Right cardiac atrium (tissue), 5 donors: ENCODE results near the gene NEK11. TPM values are rescaled to one million over a fixed set of nuclear protein-coding genes. Genes with fewer than 3 reads are reported as not detected.

Source experiments
- ATAC-seq, 2 donors: fragments of 200-7000 bp; cut with Tn5 transposase; one replicate each; pipeline versions ENCODE4 v1.8.0 to v1.9.1; 2020; ENCODE audit warnings: moderate library complexity in 2 of 2, mild to moderate bottlenecking in 1 of 2
- DNase-seq, 3 donors: peaks; one replicate each; pipeline ENCODE4 v3.0.0-alpha.2; 2020
- H3K27ac ChIP-seq: one replicate; pipeline ENCODE4 v1.5.1; 2013; ENCODE audit warnings: mild to moderate bottlenecking, low read length, control low read depth, moderate library complexity
- H3K27me3 ChIP-seq: one replicate; pipeline ENCODE4 v1.6.1; 2013; ENCODE audit not compliant: control insufficient read depth, insufficient read depth
- H3K4me1 ChIP-seq: one replicate; pipeline ENCODE4 v1.6.1; 2013; ENCODE audit warnings: low read length; ENCODE audit not compliant: control insufficient read depth, insufficient read depth
- H3K4me3 ChIP-seq: one replicate; pipeline ENCODE4 v1.5.1; 2013; ENCODE audit warnings: low read length, control low read depth
- H3K9me3 ChIP-seq: one replicate; pipeline ENCODE4 v1.6.1; 2013; ENCODE audit warnings: low read length; ENCODE audit not compliant: control insufficient read depth
- WGBS: extraction: QIAGEN DNeasy Blood & Tissue Kit; methylation state at CpG from one replicate; pipeline ENCODE4 v1.1.7; 2013; 5-methylcytosine and 5-hydroxymethylcytosine counted together
- intact Hi-C, 4 donors: fragments of 100-400 bp; cut with DNase I; formaldehyde crosslinking; loops; one replicate each; pipeline versions ENCODE4 v1.11.0 to v1.14.0; 2022 to 2023
- polyA plus RNA-seq: library from polyadenylated mRNA; stranded (reverse); fragments of 200-250 nt; gene quantifications from one replicate; pipeline ENCODE4 v1.2.3, GENCODE V29; 2013
- total RNA-seq, 4 donors: library from RNA; stranded (reverse); fragmentation: NEBNext Ultra II Directional; extraction: Animal tissue kit (Norgen Biotek cat#: 25700); gene quantifications; one replicate each; pipeline ENCODE4 v1.2.1, GENCODE V29; 2021
- donor health status: healthy with polysubstance abuse.
- donor health status: DM: no; HTN: yes; CAD: no.
- donor health status: DM: no; HTN: no; CAD: no.
- donor health status: DM: no; HTN: yes; CAD: no; lungs with severe emphysema.
- donor health status: DM: yes; HTN: yes; CAD: no.

Gene NEK11
- total and polyA plus RNA-seq, 5 donors: 1.1 to 3.6 (median 2.6) TPM

GRCh38 chr3:131142580-131142979 lies 115.9 kb downstream of the NEK11 start:
- ATAC-seq: no peak

GRCh38 chr3:131143802-131144201 lies 117.1 kb downstream of the NEK11 start:
- H3K4me3 ChIP-seq: no peak overlapping the region
- WGBS: 94% methylated on average over 1 of the region's 1 CpG
- H3K4me1 ChIP-seq: no peaks in the 10 kb centered on the region
- no peaks in the 10 kb centered on the region for H3K9me3 ChIP-seq
- DNase-seq (no peak), ATAC-seq (no peak)
- no peaks in the 10 kb centered on the region for H3K27me3 ChIP-seq
- intact Hi-C loops: no loop called here
- H3K27ac ChIP-seq: no peak overlapping the region

More at GRCh38 chr3:131142580-131142979, 115.9 kb downstream of the NEK11 start:
- Histone ChIP-seq H3K27ac (no peak overlapping the region), H3K9me3 (no peaks in the 10 kb centered on the region), H3K4me1 (no peaks in the 10 kb centered on the region), H3K27me3 (no peaks in the 10 kb centered on the region), H3K4me3 (no peak overlapping the region)
- 97% methylated on average over 1 of the region's 1 CpG for WGBS
- no peak for DNase-seq
- intact Hi-C loops: no loop called here

- DNase-seq (no peak), ATAC-seq (no peak)
- H3K27me3 ChIP-seq: no peaks in the 10 kb centered on the region
- H3K4me1 ChIP-seq: no peaks in the 10 kb centered on the region
- no peak overlapping the region for H3K27ac ChIP-seq
- H3K9me3 ChIP-seq: no peaks in the 10 kb centered on the region
- intact Hi-C loops: no loop called here
- H3K4me3 ChIP-seq: no peak overlapping the region
- WGBS: 78% methylated on average over 3 of the region's 3 CpGs
Measured at GRCh38 chr3:131147534-131147933, 120.9 kb downstream of the NEK11 start.

- H3K4me3 ChIP-seq: no peak overlapping the region
- 97% methylated on average over 4 of the region's 4 CpGs for WGBS
- intact Hi-C loops: no loop called here
- no peak for ATAC-seq
- no peak for DNase-seq
- no peaks in the 10 kb centered on the region for H3K9me3 ChIP-seq
- H3K27ac ChIP-seq: no peak overlapping the region
- H3K27me3 ChIP-seq: no peaks in the 10 kb centered on the region
- H3K4me1 ChIP-seq: no peaks in the 10 kb centered on the region
Measured at GRCh38 chr3:131158434-131158833, 131.8 kb downstream of the NEK11 start.

GRCh38 chr3:131162516-131162915 lies 135.8 kb downstream of the NEK11 start:
- 57% methylated on average over 5 of the region's 5 CpGs for WGBS
- Histone ChIP-seq H3K4me1 (no peaks in the 10 kb centered on the region), H3K27ac (no peak overlapping the region), H3K9me3 (no peaks in the 10 kb centered on the region), H3K27me3 (no peaks in the 10 kb centered on the region), H3K4me3 (no peak overlapping the region)
- ATAC-seq: no peak
- no peak for DNase-seq
- intact Hi-C loops: no loop called here

- Histone ChIP-seq H3K4me1 (no peaks in the 10 kb centered on the region), H3K4me3 (no peak overlapping the region), H3K27me3 (no peaks in the 10 kb centered on the region), H3K9me3 (no peaks in the 10 kb centered on the region), H3K27ac (no peak overlapping the region)
- DNase-seq: no peak
- no peak for ATAC-seq
- intact Hi-C loops: no loop called here
- WGBS: 88% methylated on average over 1 of the region's 1 CpG
Measured at GRCh38 chr3:131167867-131168266, 141.2 kb downstream of the NEK11 start.

- no peak overlapping the region for H3K4me3 ChIP-seq
- H3K27ac ChIP-seq: no peak overlapping the region
- no peaks in the 10 kb centered on the region for H3K4me1 ChIP-seq
- DNase-seq (no peak), ATAC-seq (no peak)
- intact Hi-C loops: no loop called here
- H3K9me3 ChIP-seq: no peaks in the 10 kb centered on the region
- WGBS: 90% methylated on average over 3 of the region's 3 CpGs
- no peaks in the 10 kb centered on the region for H3K27me3 ChIP-seq
Measured at GRCh38 chr3:131169331-131169730, 142.7 kb downstream of the NEK11 start.

GRCh38 chr3:131172502-131173200 lies 146.0 kb downstream of the NEK11 start:
- ATAC-seq: no peak
- intact Hi-C loops: no loop called here
- H3K4me1 ChIP-seq: no peaks in the 10 kb centered on the region
- no peak overlapping the region for H3K4me3 ChIP-seq
- DNase-seq: no peak
- WGBS: 84% methylated on average over 3 of the region's 3 CpGs
- H3K9me3 ChIP-seq: no peaks in the 10 kb centered on the region
- no peaks in the 10 kb centered on the region for H3K27me3 ChIP-seq
- H3K27ac ChIP-seq: no peak overlapping the region

GRCh38 chr3:131174752-131175151 lies 148.1 kb downstream of the NEK11 start:
- H3K27ac ChIP-seq: no peak overlapping the region
- no peaks in the 10 kb centered on the region for H3K27me3 ChIP-seq
- intact Hi-C loops: no loop called here
- no peaks in the 10 kb centered on the region for H3K9me3 ChIP-seq
- ATAC-seq (no peak), DNase-seq (no peak)
- WGBS: 91% methylated on average over 1 of the region's 1 CpG
- H3K4me1 ChIP-seq: no peaks in the 10 kb centered on the region
- no peak overlapping the region for H3K4me3 ChIP-seq

- 93% methylated on average over 6 of the region's 6 CpGs for WGBS
- no peak for ATAC-seq
Measured at GRCh38 chr3:131178710-131179375, 152.2 kb downstream of the NEK11 start.

GRCh38 chr3:131192701-131193100 lies 166.0 kb downstream of the NEK11 start:
- Histone ChIP-seq H3K27ac (no peak overlapping the region), H3K9me3 (no peaks in the 10 kb centered on the region), H3K4me3 (no peak overlapping the region), H3K4me1 (no peaks in the 10 kb centered on the region), H3K27me3 (no peaks in the 10 kb centered on the region)
- WGBS: 77% methylated on average over 4 of the region's 4 CpGs
- intact Hi-C loops: no loop called here
- DNase-seq (no peak), ATAC-seq (no peak)

More at GRCh38 chr3:131178710-131179375, 152.2 kb downstream of the NEK11 start:
- Histone ChIP-seq H3K9me3 (no peaks in the 10 kb centered on the region), H3K27ac (no peak overlapping the region), H3K4me3 (no peak overlapping the region), H3K4me1 (no peaks in the 10 kb centered on the region), H3K27me3 (no peaks in the 10 kb centered on the region)
- intact Hi-C loops: no loop called here
- no peak for DNase-seq
